Fibroblast of skin of abdomen (primary cell): ENCODE data around the gene PAM.
"Not testable (repeated sequence)": the region's sequence is repeated elsewhere in the genome, so short reads cannot be mapped to it uniquely, and the experiment has no call there.

Source experiments
- DNase-seq: peaks from one replicate; pipeline ENCODE4 v3.0.0-alpha.2; 2013

The PAM gene

DNA sequence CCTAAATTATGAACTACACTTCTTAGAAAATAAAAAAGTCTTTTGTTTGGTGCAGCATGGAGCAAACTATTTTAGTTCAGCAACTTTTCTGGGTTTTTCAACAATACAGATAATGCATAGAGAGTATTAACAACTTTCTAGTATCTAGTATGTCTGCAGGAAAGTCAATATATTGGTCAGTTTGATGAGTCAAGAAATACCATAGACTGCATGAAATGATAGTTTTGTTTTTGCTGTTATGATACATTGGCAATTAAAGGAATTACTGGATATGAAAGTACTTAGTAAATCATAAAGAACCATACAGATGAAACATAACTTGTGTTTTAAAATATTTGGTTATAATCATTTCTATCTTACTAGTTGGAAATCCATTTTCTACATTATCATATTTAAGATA is 191.3 kb downstream of the PAM start:
- no peak for DNase-seq

DNA sequence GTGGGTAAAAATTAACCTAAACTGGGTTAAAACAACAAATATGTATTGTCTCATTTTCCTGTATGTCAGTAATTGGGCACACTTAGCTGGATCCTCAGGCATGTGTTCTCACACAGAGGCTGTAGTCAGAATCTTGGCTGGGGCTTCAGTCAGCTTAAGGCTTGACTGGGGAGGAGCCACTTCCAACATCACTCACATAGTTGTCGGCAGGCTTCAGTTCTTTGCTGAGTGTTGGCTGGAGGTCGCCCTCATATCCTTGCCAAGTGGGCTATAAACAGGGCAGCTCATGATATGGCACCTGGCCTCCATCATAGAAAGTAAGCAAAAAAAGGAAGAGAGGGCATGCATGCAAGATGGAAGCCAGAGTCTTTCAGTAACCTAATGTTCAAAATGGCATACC is 191.9 kb downstream of the PAM start:
- DNase-seq, result no peak

DNA sequence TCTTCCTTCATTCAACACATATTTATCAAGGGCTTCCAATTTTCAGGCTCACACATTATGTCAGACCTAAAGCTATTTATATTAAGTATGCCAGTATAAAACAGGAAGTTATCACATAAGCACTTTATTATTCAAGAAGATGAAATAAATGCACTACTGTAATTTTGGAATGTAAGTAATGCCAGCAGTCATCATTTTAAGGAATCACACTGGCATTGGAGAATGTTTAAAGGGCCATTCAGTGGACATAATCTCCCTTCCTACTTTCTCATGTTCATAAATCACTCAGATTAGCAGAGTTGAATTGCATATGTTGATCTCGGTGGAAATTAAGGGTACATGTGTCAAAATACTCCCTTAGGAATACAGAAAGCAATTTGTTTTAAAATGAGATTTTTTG is 200.4 kb downstream of the PAM start:
- no peak for DNase-seq

DNA sequence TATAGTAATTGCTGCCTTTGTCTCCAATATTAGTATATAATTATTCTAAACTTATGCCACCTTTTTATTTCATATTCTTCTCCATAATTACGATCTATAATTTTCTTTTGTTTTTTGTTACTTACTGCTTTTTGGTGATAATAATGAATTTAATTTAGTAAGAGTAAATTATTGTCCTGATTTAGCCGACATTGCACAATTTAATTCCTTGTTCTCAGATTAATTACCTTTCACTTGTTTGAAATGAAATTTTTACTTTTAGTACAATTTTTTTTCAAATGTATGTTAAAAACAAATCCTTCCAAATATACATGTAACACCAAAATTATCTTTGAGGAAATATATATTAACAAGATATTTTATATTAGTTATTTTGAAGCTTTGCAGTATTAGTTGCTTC is 201.5 kb downstream of the PAM start:
- no peak for DNase-seq

DNA sequence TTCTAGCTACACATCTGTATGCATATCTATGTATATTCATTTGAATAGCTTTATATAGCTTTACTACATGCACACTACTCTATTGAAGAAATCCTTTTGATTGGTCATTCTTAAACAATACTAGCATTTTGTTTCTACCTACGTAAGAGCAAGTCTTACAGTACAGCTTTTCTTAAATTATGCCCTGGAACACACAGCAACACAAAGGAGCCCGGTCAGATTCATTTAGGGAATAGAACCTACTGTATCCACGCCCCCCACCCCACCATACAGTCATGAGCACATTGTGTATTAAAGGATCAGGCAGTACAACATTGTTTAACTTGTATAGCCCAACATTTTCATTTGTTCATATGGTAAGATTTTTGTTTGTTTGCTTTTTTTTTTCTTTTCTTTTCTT is 202.0 kb downstream of the PAM start:
- DNase-seq, result no peak

DNA sequence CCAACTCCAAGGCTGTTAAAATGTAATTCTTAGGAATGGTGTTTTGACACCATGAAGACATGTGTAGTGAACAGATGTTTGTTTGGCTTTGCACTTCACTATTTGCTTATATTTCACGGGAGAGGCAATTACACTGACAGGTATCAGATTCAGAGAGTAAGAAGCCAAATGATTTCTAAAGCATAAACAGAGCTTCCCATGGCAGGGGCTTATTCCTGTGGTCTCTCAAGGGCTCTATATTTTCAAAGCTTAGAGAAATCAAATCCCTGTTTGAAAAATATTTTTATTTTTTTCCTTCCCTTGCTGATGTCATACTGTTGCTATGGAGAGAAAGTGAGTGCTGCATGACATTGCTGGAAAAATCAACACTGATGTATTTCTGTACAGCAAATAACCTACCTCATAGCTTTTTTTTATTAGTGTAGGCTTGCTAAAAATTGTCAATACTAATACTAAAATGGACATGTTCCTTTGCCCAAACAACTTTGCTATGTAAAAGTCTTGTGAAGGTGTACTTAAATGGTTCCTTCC is 203.4 kb downstream of the PAM start:
- DNase-seq, result peak; percentile 28

DNA sequence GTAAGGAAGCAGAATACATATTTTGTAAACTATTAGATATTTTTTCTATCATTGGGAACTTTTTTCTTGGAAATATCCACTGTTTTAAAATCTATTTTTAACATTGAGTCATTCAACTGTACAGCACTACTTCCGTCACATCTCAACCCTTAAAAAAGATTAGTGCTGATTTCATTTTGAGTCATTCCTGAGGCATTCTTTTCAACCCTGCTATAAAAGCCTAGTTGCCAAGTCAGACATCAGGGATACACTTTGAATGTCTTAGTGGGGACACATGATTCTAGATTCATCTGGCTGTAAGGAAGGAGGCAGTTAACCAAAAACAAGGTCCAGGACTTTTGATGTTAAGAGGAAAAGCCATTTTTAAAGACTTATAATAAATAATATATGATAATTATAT is 203.9 kb downstream of the PAM start:
- DNase-seq, result peak; percentile 90

DNA sequence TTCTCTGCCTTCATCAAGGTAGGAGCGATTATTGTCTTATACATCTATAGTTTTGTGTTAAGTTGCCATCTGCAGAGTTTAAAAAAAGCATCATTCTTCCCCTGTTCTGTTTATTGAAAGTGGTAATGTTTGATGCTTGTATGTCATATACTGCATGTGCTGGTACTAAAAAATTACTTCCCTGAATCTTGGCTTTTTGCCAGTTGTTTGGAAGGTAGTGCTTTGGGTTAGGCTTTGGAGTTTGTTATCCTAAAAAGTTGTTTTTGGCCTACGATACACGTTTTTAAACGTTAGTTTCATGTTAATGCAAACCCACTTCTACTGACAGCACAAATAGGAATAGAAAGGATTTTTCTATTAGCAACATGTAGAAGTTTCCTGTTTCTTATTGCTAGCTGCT is 206.6 kb downstream of the PAM start:
- no peak for DNase-seq

DNA sequence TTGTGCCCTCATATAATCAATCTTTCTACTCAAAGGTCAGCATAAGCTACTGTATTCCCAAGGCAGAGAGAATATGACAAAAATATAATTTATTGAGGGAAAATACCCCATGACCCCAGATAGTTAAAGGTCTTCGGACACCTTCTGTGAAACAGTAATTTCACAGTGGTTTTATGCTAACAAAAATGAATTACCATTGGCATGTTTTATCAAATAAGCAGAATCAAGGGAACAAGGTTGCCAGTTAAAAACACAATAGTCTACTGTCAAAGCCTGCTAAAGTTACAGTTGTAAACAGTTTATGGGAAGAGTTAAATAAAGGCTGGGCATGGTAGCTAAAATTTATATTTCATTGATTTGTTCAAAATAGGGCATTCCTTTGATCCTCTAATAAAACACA is 210.5 kb downstream of the PAM start:
- DNase-seq, result no peak

DNA sequence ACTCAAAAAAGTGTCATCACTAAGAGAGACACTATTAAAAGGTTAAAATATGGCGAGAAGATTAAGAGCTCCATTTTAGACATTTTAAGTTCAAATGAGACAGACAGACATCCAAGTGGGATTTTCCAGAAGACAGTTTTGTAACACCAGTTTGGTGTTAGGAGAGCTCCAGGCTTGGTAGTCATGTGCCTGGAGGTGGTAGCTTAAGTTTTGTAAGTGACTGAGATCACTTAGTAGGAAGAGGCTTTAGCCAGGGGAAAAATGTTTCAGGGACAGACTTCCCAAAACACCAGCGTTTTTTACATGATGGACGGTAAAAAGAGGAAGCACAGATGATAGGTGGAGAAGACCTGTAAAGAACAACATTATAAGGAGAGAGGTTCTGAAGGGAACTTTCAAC is 214.5 kb downstream of the PAM start:
- no peak for DNase-seq

DNA sequence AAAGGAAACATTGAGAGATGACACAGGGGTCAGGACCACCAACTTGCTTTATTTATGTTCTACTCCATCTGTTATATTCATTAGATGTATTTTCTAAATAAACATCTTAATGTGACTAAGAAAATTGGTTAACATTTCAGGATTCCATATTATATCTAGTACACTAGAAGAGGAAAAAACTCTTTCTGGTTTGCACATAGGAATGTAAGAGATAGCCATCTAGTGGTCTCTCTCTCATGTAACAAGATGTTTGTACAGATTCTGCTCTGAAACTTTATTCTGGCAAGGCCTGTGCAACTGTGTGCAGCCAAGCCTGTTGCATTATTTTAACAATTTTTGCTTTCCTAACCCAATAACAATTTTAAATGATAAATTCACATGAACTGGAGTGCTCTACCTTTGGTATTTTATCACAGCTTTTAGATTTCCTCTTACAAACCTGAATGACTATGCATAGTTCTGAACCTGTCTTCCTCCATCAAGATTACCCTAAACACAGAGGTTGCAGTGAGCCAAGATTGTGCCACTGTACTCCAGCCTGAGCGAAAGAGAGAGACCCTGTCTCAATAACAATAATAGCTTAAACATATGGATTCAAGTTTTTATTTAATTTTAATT is 216.7 kb downstream of the PAM start:
- peak; percentile 51 for DNase-seq

DNA sequence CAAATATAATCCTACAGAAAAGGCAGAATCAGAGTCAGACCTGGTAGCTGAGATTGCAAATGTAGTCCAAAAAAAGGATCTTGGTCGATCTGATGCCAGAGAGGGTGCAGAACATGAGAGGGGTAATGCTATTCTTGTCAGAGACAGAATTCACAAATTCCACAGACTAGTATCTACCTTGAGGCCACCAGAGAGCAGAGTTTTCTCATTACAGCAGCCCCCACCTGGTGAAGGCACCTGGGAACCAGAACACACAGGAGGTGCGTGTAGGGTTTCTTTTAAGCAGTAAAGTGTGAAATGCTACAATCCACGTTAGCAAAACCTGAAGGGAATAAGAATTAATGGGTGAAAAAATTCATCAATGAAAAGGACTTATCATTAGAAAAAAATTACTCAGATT is 219.1 kb downstream of the PAM start:
- no peak for DNase-seq

DNA sequence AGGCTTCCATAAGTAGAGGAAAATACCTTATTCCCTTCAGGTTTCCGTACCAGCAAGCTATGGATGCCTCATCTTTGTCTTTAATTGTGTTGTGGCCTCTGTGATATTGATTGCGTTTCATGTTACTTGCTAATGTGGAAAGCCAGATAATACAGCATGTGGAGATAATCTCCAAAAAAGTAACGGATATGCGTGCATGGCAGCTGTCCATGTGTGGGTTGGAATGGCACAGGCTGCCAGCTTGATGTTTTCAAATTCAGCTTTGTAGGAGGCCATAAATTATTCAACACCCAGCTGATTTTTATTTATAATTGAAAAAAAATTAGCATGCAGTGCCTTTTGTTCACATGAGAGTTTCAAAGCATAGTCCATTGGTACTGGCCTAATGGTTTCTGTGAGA is 219.9 kb downstream of the PAM start:
- no peak for DNase-seq

DNA sequence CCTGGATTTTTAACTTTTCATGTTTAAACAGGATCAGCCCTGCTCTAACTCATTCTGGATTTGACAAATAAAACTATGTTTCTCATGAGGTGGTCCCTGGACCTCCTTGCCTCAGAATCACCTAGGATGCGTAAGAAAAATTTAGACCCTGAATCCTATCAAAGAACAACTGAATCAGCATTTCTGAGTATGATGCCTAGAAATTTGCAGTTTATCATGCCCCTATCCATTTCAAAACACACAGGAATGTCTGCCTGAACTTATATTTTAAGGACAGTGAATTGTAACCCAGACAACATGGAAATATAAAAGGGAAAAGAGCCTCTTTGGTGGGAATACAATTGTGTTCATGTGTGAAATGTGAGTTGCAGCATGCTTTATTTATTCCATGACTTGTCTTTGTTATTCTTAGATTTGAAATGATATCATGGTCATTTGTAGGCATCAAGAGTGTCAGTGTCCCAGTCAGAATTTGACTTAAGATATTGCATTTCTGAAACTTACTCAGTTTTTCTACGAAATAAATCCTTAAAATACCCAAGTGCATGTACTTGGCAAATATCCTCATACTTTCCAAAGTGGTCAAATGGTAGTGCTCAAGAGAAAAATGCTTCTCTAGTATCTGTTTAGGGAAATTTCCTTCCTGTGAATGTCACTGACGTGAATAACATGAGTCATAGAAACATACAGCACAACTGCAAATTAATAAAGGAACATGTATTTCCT is 220.5 kb downstream of the PAM start:
- peak; percentile 50 for DNase-seq

DNA sequence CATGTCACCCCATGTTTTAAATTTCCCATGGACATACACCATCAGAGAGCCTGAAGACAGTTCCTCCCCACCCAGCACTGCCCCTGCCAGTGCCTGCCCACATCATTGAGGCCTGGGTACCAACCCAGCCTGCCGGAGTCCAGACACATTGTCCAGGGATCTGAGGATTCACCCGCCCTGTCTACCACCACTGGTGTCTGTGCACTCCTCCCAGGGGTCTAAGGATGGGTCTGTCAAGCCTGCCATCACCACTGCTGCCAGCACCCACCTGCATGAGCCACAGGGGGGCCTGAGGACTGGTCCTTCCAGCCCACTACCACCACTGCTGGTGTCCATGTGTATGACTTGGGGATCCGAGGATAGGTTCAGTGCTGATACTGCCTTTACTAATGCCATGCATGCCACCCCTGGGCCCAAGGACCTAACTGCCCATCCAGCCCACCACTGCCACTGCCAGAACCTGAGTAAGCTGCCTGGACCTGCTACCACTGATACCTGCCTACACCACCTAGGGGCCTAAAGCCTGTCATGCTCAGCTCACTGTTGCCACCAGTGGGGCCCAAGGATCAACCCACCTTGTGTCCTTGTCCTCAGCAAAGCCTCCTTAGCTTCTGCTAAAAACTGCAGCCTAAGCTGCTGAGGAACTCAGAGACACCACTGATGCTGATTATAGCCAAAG is 227.0 kb downstream of the PAM start:
- no peak for DNase-seq

DNA sequence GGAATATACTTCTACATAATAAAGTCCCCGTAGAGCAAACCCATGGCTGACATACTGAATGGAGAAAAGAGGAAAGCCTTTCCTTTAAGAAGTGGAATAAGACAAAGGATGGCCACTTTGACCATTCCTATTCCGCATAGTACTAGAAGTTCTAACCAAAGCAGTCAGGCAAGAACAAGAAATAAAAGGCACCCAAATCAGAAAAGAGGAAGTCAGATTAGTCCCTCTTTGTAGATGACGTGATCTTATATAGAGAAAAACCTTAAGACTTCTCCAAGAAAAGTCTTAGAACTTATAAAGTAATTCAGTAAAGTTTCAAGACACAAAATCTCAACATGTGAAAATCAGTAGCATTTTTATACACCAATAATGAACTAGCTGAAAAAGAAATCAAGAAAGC is 231.0 kb downstream of the PAM start:
- no peak for DNase-seq

DNA sequence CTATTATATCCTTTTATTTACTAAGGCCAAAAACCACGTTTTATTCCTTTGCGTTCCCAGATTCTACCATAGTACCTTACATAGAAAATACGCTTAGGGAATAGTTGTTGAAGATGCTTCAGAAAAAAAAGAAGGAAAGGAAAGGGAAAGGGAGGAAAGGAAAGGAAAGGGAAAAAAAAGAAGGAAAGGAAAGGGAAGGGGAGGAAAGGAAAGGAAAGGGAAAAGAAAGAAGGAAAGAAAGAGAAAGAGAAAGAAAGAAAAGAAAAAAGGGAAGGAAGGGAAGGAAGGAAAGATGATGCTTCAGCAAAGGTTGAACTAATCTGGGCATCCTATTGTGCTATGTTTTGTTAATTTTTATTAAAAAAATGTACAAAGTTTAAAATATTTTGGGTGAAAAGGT is 233.4 kb downstream of the PAM start:
- DNase-seq, result no peak

DNA sequence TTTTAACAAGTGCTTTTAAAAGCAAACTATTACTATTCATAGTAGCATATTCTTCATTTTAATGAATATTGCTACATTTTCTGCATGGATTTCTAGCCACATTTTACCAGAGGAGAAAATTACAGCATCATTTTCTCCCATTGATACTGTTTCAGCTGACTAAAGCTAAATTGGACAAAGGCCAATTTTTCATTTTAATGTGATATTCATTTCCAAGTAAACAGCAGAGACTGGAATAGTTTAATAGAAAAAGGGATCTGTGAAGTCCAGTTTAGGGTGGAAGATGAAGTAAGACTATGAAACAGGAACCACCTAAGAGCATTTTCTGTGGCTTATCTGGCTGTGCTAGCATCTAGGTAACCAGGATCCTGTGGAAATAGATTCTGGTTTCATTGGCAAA is 236.7 kb downstream of the PAM start:
- no peak for DNase-seq

DNA sequence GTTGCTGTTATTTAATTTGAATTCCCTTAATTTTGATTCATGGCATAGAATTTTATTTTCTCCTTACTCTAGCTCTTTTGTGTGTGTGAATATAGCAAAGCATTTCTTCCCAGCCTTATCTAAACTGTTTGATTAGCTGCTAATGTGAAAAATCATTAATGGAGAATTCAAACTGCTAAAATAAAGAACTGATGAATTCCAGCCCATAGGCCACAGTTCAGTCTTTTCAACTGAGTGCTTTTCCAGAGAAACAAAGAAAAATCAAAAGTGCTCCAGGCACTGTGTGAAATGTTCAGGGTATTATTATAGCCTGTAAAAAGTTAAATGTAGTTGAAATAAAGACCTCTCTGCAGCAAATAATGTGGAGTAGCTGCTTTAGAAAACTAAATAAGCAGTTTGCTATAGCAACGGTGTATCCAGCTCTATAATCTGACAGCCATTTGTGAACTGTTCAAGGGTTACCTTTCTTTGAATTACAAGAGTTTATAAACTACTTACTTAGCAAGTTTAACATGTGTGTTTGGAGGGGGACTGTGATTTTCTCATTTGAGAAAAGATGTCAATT is 241.0 kb downstream of the PAM start:
- no peak for DNase-seq

DNA sequence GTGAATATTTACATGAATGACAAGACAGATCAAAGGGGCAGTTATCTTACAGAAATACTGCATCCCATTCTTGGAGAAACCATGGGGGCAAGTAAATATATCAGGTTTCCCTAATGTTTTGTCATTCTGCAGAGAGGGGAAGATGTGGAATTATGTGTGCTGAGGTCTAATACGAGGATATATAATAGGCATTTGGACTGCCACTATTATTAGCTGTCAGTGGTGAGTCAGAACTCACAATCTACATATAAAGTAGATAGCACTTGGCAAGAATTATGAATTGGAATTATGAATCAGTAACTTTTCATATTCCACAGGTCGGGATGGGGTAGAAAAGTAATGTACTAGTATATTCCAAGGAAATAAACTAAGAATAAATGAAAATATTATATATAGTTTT is 243.1 kb downstream of the PAM start:
- DNase-seq, result no peak

DNA sequence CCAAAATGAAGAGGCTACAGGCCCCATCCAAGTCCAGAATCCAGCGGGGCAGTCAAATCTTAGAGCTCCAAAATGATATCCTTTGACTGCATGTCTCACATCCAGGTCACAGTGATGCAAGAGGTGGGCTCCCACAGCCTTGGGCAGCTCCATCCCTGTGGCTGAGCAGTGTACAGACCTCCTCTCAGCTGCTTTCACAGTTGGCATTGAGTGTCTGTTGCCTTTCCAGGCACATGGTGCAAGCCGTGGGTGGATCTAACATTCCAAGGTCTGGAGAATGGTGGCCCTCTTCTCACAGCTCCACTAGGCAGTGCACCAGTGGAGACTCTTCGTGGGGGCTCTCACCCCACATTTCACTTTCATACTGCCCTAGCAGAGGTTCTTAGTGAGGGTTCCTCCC is 244.1 kb downstream of the PAM start:
- no peak for DNase-seq

DNA sequence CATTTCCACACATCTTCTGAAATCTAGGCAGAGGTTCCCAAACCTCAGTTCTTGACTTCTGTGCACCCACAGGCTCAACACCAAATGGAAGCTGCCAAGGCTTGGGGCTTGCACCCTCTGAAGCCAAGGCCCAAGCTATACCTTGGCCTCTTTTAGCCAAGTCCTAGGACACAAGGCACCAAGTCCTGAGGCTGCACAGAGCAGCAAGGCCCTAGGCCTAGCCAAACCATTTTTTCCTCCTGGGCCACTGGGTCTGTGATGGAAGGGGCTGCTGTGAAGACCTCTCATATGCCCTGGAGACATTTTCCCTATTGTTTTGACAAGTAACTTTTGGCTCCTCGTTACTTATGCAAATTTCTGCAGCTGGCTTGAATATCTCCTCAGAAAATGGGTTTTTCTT is 244.5 kb downstream of the PAM start:
- not testable (repeated sequence) for DNase-seq

DNA sequence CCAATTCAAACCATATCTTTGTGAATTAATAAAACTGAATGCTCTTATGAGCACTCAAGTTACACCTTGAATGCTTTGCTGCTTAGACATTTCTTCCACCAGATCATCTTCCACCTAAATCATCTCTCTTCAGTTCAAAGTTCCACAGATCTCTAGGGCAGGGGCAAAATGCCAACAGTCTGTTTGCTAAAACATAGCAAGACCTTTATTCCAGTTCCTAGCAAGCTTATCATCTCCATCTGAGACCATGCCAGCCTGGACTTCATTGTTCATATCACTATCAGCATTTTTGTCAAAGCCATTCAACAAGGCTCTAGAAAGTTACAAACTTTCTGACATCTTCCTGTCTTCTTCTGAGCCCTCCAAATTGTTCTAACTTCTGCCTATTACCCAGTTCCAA is 245.0 kb downstream of the PAM start:
- no peak for DNase-seq

DNA sequence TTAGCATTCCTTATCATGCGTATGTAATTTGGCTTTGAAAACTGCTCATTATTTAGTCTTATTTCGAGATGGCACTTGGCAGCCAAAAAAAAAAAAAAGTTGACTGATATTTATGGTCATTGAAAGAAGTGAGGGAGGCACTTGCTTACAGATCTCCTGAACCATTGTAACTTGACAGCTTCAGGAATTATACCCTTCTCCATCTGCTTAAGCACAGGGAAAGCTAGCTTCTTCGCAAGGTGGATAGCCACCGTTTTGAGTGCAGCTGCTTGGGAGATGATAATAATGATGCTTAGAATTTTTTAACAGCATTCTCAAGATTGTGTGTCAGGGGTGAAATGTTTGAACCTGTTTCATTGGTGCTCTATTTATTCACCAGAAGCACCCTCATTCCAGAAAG is 248.8 kb downstream of the PAM start:
- no peak for DNase-seq
